Erythroblast (primary cell): ENCODE measurements around the gene ROPN1L.

Experiments used
- GATA1 ChIP-seq: IDR thresholded peaks from 2 replicates; pipeline ENCODE4 v1.6.1; 2011; ENCODE audit warnings: low read depth, mild to moderate bottlenecking, control low read depth, low read length, moderate library complexity
- POLR2A ChIP-seq: IDR thresholded peaks from 2 replicates; pipeline ENCODE4 v1.6.1; 2011; ENCODE audit warnings: mild to moderate bottlenecking, low read length

DNA sequence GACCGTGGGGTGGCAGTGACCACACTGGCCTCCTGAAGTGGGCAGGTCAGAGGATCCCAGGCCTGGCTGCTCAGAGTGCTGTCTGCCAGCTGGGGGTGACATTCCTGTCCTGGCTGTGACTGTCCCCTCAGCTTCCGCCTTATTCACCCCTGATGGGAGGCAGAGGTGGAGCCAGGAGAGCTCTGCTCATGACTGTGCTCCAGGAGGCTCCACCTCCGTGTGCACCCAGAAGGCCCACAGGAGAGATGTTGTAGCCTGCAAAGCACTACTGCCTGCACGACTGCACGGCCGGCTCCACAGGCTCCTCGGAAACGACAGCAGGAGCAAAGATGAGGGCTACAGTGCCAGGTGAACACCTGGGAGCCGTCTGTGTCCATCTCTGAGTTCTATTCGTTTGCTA lies 60.9 kb downstream of the ROPN1L start:
- TF ChIP-seq POLR2A = no peak
- TF ChIP-seq GATA1 = no peak
